ENCODE data around the gene PLCB1. TPM values are rescaled to one million over a fixed set of nuclear protein-coding genes. Genes with fewer than 3 reads are reported as not detected.

PLCB1 gene
- polyA plus RNA-seq, 3 donors: 2.5 to 12.7 (median 3.6) TPM

GRCh38 chr20:8255945-8256632, 124.0 kb downstream of the PLCB1 start:
- H3K27ac ChIP-seq (ENCODE audit: low read depth, low read length): no peak overlapping the region
- 63 to 98% (median 96%) methylated on average over 3 of the region's 3 CpGs for WGBS, 3 donors

GRCh38 chr20:8260837-8261251, 128.8 kb downstream of the PLCB1 start:
- H3K27ac ChIP-seq (ENCODE audit: low read depth, low read length): no peak overlapping the region
- WGBS, 3 donors: 56 to 88% (median 66%) methylated on average over 5 of the region's 5 CpGs

GRCh38 chr20:8262721-8263120, 130.7 kb downstream of the PLCB1 start:
- 50 to 77% (median 56%) methylated on average over 1 of the region's 1 CpG for WGBS, 3 donors
- H3K27ac ChIP-seq (ENCODE audit: low read depth, low read length): no peak overlapping the region

GRCh38 chr20:8265588-8265987, 133.5 kb downstream of the PLCB1 start:
- no peak overlapping the region for H3K27ac ChIP-seq (ENCODE audit: low read depth, low read length)

- no peak overlapping the region for H3K27ac ChIP-seq (ENCODE audit: low read depth, low read length)
- 81 to 96% (median 95%) methylated on average over 6 of the region's 6 CpGs for WGBS, 3 donors
Measured at GRCh38 chr20:8267009-8267408, 134.9 kb downstream of the PLCB1 start.

- 41 to 79% (median 48%) methylated on average over 2 of the region's 2 CpGs for WGBS, 3 donors
- no peak overlapping the region for H3K27ac ChIP-seq (ENCODE audit: low read depth, low read length)
Measured at GRCh38 chr20:8271727-8272126, 139.7 kb downstream of the PLCB1 start.

GRCh38 chr20:8272766-8273165, 140.7 kb downstream of the PLCB1 start:
- WGBS, 3 donors: 40 to 89% (median 59%) methylated on average over 1 of the region's 1 CpG
- no peak overlapping the region for H3K27ac ChIP-seq (ENCODE audit: low read depth, low read length)

- no peak overlapping the region for H3K27ac ChIP-seq (ENCODE audit: low read depth, low read length)
- WGBS, 3 donors: 43 to 92% (median 87%) methylated on average over 2 of the region's 2 CpGs
Measured at GRCh38 chr20:8284902-8285301, 152.8 kb downstream of the PLCB1 start.

GRCh38 chr20:8287340-8287739, 155.3 kb downstream of the PLCB1 start:
- H3K27ac ChIP-seq (ENCODE audit: low read depth, low read length): no peak overlapping the region
- 80 to 86% (median 85%) methylated on average over 5 of the region's 5 CpGs for WGBS, 3 donors

- no peak overlapping the region for H3K27ac ChIP-seq (ENCODE audit: low read depth, low read length)
- 63 to 82% (median 69%) methylated on average over 1 of the region's 1 CpG for WGBS, 3 donors
Measured at GRCh38 chr20:8291200-8291599, 159.1 kb downstream of the PLCB1 start.

- WGBS, 3 donors: 57 to 84% (median 83%) methylated on average over 1 of the region's 1 CpG
Measured at GRCh38 chr20:8291873-8292272, 159.8 kb downstream of the PLCB1 start.

GRCh38 chr20:8292793-8293192, 160.7 kb downstream of the PLCB1 start:
- 79 to 93% (median 91%) methylated on average over 1 of the region's 1 CpG for WGBS, 3 donors

More at GRCh38 chr20:8291873-8292272, 159.8 kb downstream of the PLCB1 start:
- H3K27ac ChIP-seq (ENCODE audit: low read depth, low read length): no peak overlapping the region

GRCh38 chr20:8293750-8294149, 161.7 kb downstream of the PLCB1 start:
- no peak overlapping the region for H3K27ac ChIP-seq (ENCODE audit: low read depth, low read length)
- WGBS, 3 donors: 84 to 91% (median 86%) methylated on average over 4 of the region's 4 CpGs

More at GRCh38 chr20:8292793-8293192, 160.7 kb downstream of the PLCB1 start:
- H3K27ac ChIP-seq (ENCODE audit: low read depth, low read length): no peak overlapping the region

GRCh38 chr20:8296536-8296935, 164.5 kb downstream of the PLCB1 start:
- WGBS, 3 donors: 45 to 92% (median 64%) methylated on average over 2 of the region's 2 CpGs
- H3K27ac ChIP-seq (ENCODE audit: low read depth, low read length): no peak overlapping the region

- WGBS, 3 donors: 94 to 100% (median 94%) methylated on average over 1 of the region's 1 CpG
- H3K27ac ChIP-seq (ENCODE audit: low read depth, low read length): no peak overlapping the region
Measured at GRCh38 chr20:8298426-8299043, 166.5 kb downstream of the PLCB1 start.

GRCh38 chr20:8299921-8300320, 167.9 kb downstream of the PLCB1 start:
- H3K27ac ChIP-seq (ENCODE audit: low read depth, low read length): no peak overlapping the region
- WGBS, 3 donors: 91 to 93% (median 91%) methylated on average over 4 of the region's 4 CpGs

GRCh38 chr20:8301655-8302054, 169.6 kb downstream of the PLCB1 start:
- no peak overlapping the region for H3K27ac ChIP-seq (ENCODE audit: low read depth, low read length)
- 81 to 96% (median 85%) methylated on average over 4 of the region's 4 CpGs for whole genome bisulfite sequencing, 3 donors

GRCh38 chr20:8303651-8304050, 171.6 kb downstream of the PLCB1 start:
- H3K27ac ChIP-seq (ENCODE audit: low read depth, low read length): no peak overlapping the region
- 58 to 68% (median 66%) methylated on average over 3 of the region's 3 CpGs for WGBS, 3 donors

GRCh38 chr20:8304124-8304816, 172.2 kb downstream of the PLCB1 start:
- 34 to 78% (median 52%) methylated on average over 1 of the region's 1 CpG for WGBS, 3 donors
- H3K27ac ChIP-seq (ENCODE audit: low read depth, low read length): no peak overlapping the region
